SK-N-SH (cell line): Measurements from ENCODE around the gene MCM5. TPM values are rescaled to one million over a fixed set of nuclear protein-coding genes. Genes with fewer than 3 reads are reported as not detected.
A peak's percentile ranks its signal among the peaks of the same experiment; 100 is the strongest.

Source experiments
- CTCF ChIA-PET: fragments of 300-600, 350-600 bp; formaldehyde crosslinking; extraction: SDS; loops from one replicate; lab custom pipeline; 2021; lab: Yijun Ruan, JAX
- POLR2A ChIA-PET: fragments of 350-600 bp; sonication (Branson Sonifier 250); formaldehyde crosslinking; extraction: SDS; loops from one replicate; lab custom pipeline; 2020; ENCODE audit warnings: antibody characterized with exemption, inconsistent platforms; lab: Yijun Ruan, JAX
- DNase-seq: peaks from one replicate; pipeline ENCODE4 v3.0.0; 2012
- H2AFZ ChIP-seq: fragments of 200-600 bp; sonication (generic); 2 replicates; pipeline ENCODE4 v1.8.1; 2016; ENCODE audit warnings: antibody characterized with exemption, mild to moderate bottlenecking, low read depth
- H3F3A ChIP-seq: fragments of 200-600 bp; sonication (generic); replicated peaks from 2 replicates; pipeline ENCODE3; 2016; ENCODE audit warnings: antibody characterized with exemption, mild to moderate bottlenecking; ENCODE audit not compliant: insufficient read depth
- H3K27ac ChIP-seq, 2 experiments: fragments of 200-500 bp in 1 of 2; fragments of 200-600 bp in 1 of 2; sonication (Bioruptor generic) in 1 of 2; sonication (generic), shearing (Covaris generic) in 1 of 2; 2 replicates each; pipeline versions ENCODE4 v1.5.1 to v1.6.1; 2014 to 2016; ENCODE audit warnings: low read depth in 2 of 2, inconsistent platforms in 1 of 2, low read length in 1 of 2, mild to moderate bottlenecking in 1 of 2, mixed read lengths in 1 of 2
- H3K27me3 ChIP-seq: fragments of 200-600 bp; sonication (generic), shearing (Covaris generic); 2 replicates; pipeline ENCODE4 v1.6.1; 2016; ENCODE audit warnings: mixed run types; ENCODE audit not compliant: insufficient read depth
- H3K36me3 ChIP-seq, 2 experiments: fragments of 200-500 bp in 1 of 2; fragments of 200-600 bp in 1 of 2; sonication (Bioruptor generic) in 1 of 2; sonication (generic) in 1 of 2; replicated peaks in 1 of 2; 2 replicates each; pipeline versions ENCODE3 to v1.5.1; 2014 to 2016; ENCODE audit warnings: low read length in 1 of 2, mild to moderate bottlenecking in 1 of 2; ENCODE audit not compliant: insufficient read depth in 2 of 2, control insufficient read depth in 1 of 2
- H3K4me1 ChIP-seq, 2 experiments: fragments of 200-500 bp in 1 of 2; fragments of 200-600 bp in 1 of 2; sonication (Bioruptor generic) in 1 of 2; sonication (generic), shearing (Covaris generic) in 1 of 2; 2 replicates each; pipeline versions ENCODE4 v1.5.1 to v1.6.1; 2014 to 2016; ENCODE audit warnings: low read depth in 1 of 2, low read length in 1 of 2, mixed run types in 1 of 2; ENCODE audit not compliant: insufficient read depth in 2 of 2, control insufficient read depth in 1 of 2
- H3K4me2 ChIP-seq: fragments of 200-600 bp; sonication (generic), shearing (Covaris generic); 2 replicates; pipeline ENCODE4 v1.6.1; 2017; ENCODE audit warnings: mixed run types
- H3K4me3 ChIP-seq, 2 experiments: fragments of 200-500 bp in 1 of 2; fragments of 200-600 bp in 1 of 2; sonication (Bioruptor generic) in 1 of 2; sonication (generic), shearing (Covaris generic) in 1 of 2; 2 replicates each; pipeline versions ENCODE4 v1.5.1 to v1.8.1; 2014 to 2016; ENCODE audit warnings: low read depth in 2 of 2, inconsistent platforms in 1 of 2, low read length in 1 of 2, mild to moderate bottlenecking in 1 of 2, mixed read lengths in 1 of 2, moderate library complexity in 1 of 2
- H3K79me2 ChIP-seq: fragments of 200-600 bp; sonication (generic); 2 replicates; pipeline ENCODE4 v1.8.1; 2017; ENCODE audit warnings: mild to moderate bottlenecking; ENCODE audit not compliant: insufficient read depth
- H3K9ac ChIP-seq: fragments of 200-600 bp; sonication (generic); 2 replicates; pipeline ENCODE4 v1.6.1; 2017; ENCODE audit warnings: mixed run types
- H3K9me2 ChIP-seq: fragments of 200-600 bp; sonication (generic); 2 replicates; pipeline ENCODE4 v1.6.1; 2017; ENCODE audit warnings: mixed run types
- H3K9me3 ChIP-seq: fragments of 200-600 bp; sonication (generic); 2 replicates; pipeline ENCODE4 v1.6.1; 2017; ENCODE audit warnings: mixed run types, mild to moderate bottlenecking, moderate library complexity
- H4K20me1 ChIP-seq: fragments of 200-600 bp; sonication (generic); 2 replicates; pipeline ENCODE4 v1.6.1; 2017; ENCODE audit warnings: mild to moderate bottlenecking, mixed run types; ENCODE audit not compliant: insufficient read depth
- CHD2 ChIP-seq: fragments of 150-350 bp; IDR thresholded peaks from 2 replicates; pipeline ENCODE4 v1.6.1; 2018; ENCODE audit warnings: low read length; ENCODE audit not compliant: partially characterized antibody
- CTCF ChIP-seq: fragments of 200-600 bp; sonication (generic); IDR thresholded peaks from 2 replicates; pipeline ENCODE4 v1.6.1; 2017; ENCODE audit warnings: antibody characterized with exemption, mild to moderate bottlenecking, moderate library complexity
- ELF1 ChIP-seq: IDR thresholded peaks from 2 replicates; pipeline ENCODE4 v1.4.0; 2012
- EP300 ChIP-seq, 2 experiments: IDR thresholded peaks; 2 replicates each; pipeline versions ENCODE4 v1.4.0 to v1.6.1; 2012; ENCODE audit warnings: borderline replicate concordance in 1 of 2, low read depth in 1 of 2, low read length in 1 of 2
- EZH2phosphoT487 ChIP-seq: fragments of 200-600 bp; sonication (generic); IDR thresholded peaks from 2 replicates; pipeline ENCODE4 v1.6.1; 2017; ENCODE audit warnings: low read depth, mixed run types, mild to moderate bottlenecking, antibody characterized with exemption, moderate library complexity, borderline replicate concordance
- FOXM1 ChIP-seq: IDR thresholded peaks from 2 replicates; pipeline ENCODE4 v1.4.0; 2012; ENCODE audit warnings: low read depth, mild to moderate bottlenecking
- MEF2A ChIP-seq: IDR thresholded peaks from 2 replicates; pipeline ENCODE4 v1.4.0; 2012; ENCODE audit warnings: low read depth, borderline replicate concordance
- MXI1 ChIP-seq: IDR thresholded peaks from 2 replicates; pipeline ENCODE4 v1.6.1; 2012; ENCODE audit warnings: mild to moderate bottlenecking, low read depth, low read length, improper control_type of control experiment
- NRF1 ChIP-seq: IDR thresholded peaks from 2 replicates; pipeline ENCODE4 v1.6.1; 2012; ENCODE audit warnings: low read depth, mild to moderate bottlenecking, low read length
- RAD21 ChIP-seq: IDR thresholded peaks from 2 replicates; pipeline ENCODE4 v1.6.1; 2012; ENCODE audit warnings: mild to moderate bottlenecking, low read length
- REST ChIP-seq: IDR thresholded peaks from 2 replicates; pipeline ENCODE4 v1.6.1; 2012; ENCODE audit warnings: mild to moderate bottlenecking, low read depth, low read length, moderate library complexity
- RXRA ChIP-seq: IDR thresholded peaks from 2 replicates; pipeline ENCODE4 v1.4.0; 2012; ENCODE audit warnings: low read depth, mild to moderate bottlenecking, borderline replicate concordance
- SIN3A ChIP-seq: IDR thresholded peaks from 2 replicates; pipeline ENCODE4 v1.6.1; 2012; ENCODE audit warnings: low read depth, mild to moderate bottlenecking, low read length, moderate library complexity, borderline replicate concordance
- SMC3 ChIP-seq: IDR thresholded peaks from 2 replicates; pipeline ENCODE4 v1.6.1; 2012; ENCODE audit warnings: low read depth, low read length, improper control_type of control experiment
- TAF1 ChIP-seq: IDR thresholded peaks from 2 replicates; pipeline ENCODE4 v1.6.1; 2012; ENCODE audit warnings: low read depth, mild to moderate bottlenecking, low read length, moderate library complexity, borderline replicate concordance
- TCF12 ChIP-seq: IDR thresholded peaks from 2 replicates; pipeline ENCODE4 v1.4.0; 2012
- TEAD4 ChIP-seq: IDR thresholded peaks from 2 replicates; pipeline ENCODE4 v1.4.0; 2012; ENCODE audit warnings: mild to moderate bottlenecking, borderline replicate concordance; ENCODE audit not compliant: insufficient read depth
- USF2 ChIP-seq: fragments of 150-350 bp; IDR thresholded peaks from 2 replicates; pipeline ENCODE4 v1.6.1; 2017; ENCODE audit warnings: antibody characterized with exemption, low read length, low read depth, borderline replicate concordance
- ZBTB33 ChIP-seq: IDR thresholded peaks from 2 replicates; pipeline ENCODE4 v1.4.0; 2012; ENCODE audit warnings: low read depth, borderline replicate concordance
- WGBS: methylation state at CpG from one replicate; pipeline ENCODE4 v1.1.6; 2017; ENCODE audit warnings: low lambda C conversion rate; 5-methylcytosine and 5-hydroxymethylcytosine counted together
- polyA plus RNA-seq, 3 experiments: library from polyadenylated mRNA; depleted of rRNA; stranded (reverse); fragments of >200 nt; gene quantifications; 2 replicates each; pipeline ENCODE4 v1.2.3, GENCODE V29; 2012

Gene MCM5
- polyA plus RNA-seq, 1 of the 3 experiments (the other 2 are of a cell fraction), result 42.9 TPM

- peaks cover 0 to 9% of the 10 kb centered on the region in 2 experiments for H3K36me3 ChIP-seq
- 0 out of 2 replicates have a peak overlapping the region, but pooled peaks have one; percentile 13 for H3K4me2 ChIP-seq
- TF ChIP-seq ELF1 (no peak), MEF2A (no peak), CTCF (no peak), EZH2phosphoT487 (no peak), CHD2 (no peak), FOXM1 (no peak), TAF1 (no peak), SIN3A (no peak), USF2 (no peak), ZBTB33 (no peak), MXI1 (no peak), TCF12 (no peak), NRF1 (no peak), EP300 (IDR thresholded peaks at IDR 0.05; ENCODE audit: borderline replicate concordance in 1 of 2, low read depth in 1 of 2, low read length in 1 of 2) (no peak), TEAD4 (no peak), SMC3 (no peak), RAD21 (no peak), RXRA (no peak), REST (no peak)
- H3K4me1 ChIP-seq, result peaks cover 0 to 9% of the 10 kb centered on the region in 2 experiments; a peak in 1 of 4 replicates
- H2AFZ ChIP-seq, result no peak overlapping the region
- ChIA-PET POLR2A (interaction anchor here (1.0 kb wide), 1 partner anchor 151 kb away, joined by 4 read pairs; no protein-coding TSS in a partner anchor), CTCF (interaction anchor here (0.6 to 7.6 kb wide), 69 partner anchors 10 to 692 kb away, joined by 3 to 161 read pairs (median 5); partner anchors contain the start of genes HMOX1 and RASD2)
- H3K9ac ChIP-seq, result no peak overlapping the region
- H3K79me2 ChIP-seq, result no peaks in the 10 kb centered on the region
- no peaks in the 10 kb centered on the region for H3K27me3 ChIP-seq
- H3K9me2 ChIP-seq, result no peaks in the 10 kb centered on the region
- no peaks in the 10 kb centered on the region for H4K20me1 ChIP-seq
- WGBS, result 94% methylated on average over 12 of the region's 12 CpGs
- no peak for DNase-seq
- H3K27ac ChIP-seq, result peak overlapping the region; percentile 67 to 69; a peak in 3 of 4 replicates
- H3K4me3 ChIP-seq, result no peak overlapping the region
- no peaks in the 10 kb centered on the region for H3K9me3 ChIP-seq
- no peaks in the 10 kb centered on the region for H3F3A ChIP-seq
These were observed 31.7 kb downstream of the MCM5 start for GRCh38 chr22:35431483-35432227.
